Right ventricle myocardium superior (tissue), 1 donor: ENCODE data around the gene MPP2. TPM values are rescaled to one million over a fixed set of nuclear protein-coding genes. Genes with fewer than 3 reads are reported as not detected.
A peak's percentile ranks its signal among the peaks of the same experiment; 100 is the strongest.
"Not testable (repeated sequence)": the region's sequence is repeated elsewhere in the genome, so short reads cannot be mapped to it uniquely, and the experiment has no call there.

ENCODE experiments used
- ATAC-seq: fragments of 200-7000 bp; cut with Tn5 transposase; one replicate; pipeline ENCODE4 v1.9.1; 2020; ENCODE audit warnings: mild to moderate bottlenecking; ENCODE audit not compliant: poor library complexity
- DNase-seq: peaks from one replicate; pipeline ENCODE4 v3.0.0-alpha.2; 2020
- intact Hi-C: fragments of 100-400 bp; cut with DNase I; formaldehyde crosslinking; loops from one replicate; pipeline ENCODE4 v1.11.2; 2022
- total RNA-seq: library from RNA; stranded (reverse); fragmentation: NEBNext Ultra II Directional; extraction: Animal tissue kit (Norgen Biotek cat#: 25700); gene quantifications from one replicate; pipeline ENCODE4 v1.2.1, GENCODE V29; 2021
- donor health status: DM: no; HTN: yes; CAD: no; lungs with severe emphysema.

The MPP2 gene
- total RNA-seq, 1 donor from 2014 or later, result 17.1 TPM

DNA sequence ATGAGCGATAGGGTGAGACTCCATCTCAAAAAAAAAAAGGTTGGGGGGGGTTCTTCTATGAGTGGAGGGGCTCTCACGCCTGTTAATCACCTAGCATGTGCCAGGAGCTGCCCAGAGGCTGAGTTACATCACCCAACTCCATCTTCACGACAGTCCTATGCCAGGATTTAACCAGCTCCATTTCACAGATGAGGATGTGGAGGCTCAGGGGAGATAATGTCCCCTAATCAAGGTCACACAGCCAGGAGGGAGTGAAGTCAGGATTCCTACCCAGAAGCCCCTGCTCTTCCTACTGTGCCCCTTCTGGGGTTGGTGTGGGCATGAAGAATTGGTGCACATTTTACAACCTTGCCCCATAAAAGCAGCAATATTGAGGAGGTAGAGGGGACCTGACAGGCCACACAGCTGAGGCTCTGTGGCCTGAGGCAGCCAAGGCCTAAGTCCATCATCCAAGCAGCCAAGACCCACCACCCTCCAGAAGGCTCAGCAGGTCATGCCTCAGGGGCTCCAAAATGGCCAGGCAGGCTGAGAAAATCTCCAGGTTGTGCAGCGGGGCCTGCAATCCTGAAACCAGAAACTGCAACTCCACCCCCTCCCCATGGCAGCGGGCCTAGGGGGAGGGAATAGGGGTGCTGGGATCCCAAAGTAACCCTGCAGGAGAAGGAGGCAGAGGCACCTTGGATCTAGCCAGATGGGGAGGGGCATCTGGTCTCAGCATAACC is 28.0 kb upstream of the MPP2 start:
- ATAC-seq (no peak), DNase-seq (no peak)
- intact Hi-C loops, result no loop called here

DNA sequence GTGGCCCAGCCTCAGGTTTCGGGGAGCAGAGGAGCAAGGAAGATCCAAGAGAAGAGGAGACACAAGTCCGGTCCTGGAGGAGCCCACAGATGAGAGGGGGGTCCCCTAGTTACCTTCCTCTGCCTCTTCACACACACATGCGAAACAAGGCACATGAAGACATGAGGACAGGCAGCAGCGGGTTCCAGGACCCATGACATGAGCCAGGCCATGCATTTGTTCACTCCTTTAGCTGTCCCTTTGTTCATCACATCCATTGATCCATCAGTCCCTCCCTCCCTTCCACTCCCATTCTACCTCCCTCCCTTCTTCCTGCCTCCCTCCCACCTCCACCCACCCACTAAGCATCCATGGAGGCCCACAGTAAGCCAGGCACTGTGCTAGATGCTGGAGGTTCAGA is 25.6 kb upstream of the MPP2 start:
- DNase-seq (no peak), ATAC-seq (no peak)
- intact Hi-C loops, result no loop called here

DNA sequence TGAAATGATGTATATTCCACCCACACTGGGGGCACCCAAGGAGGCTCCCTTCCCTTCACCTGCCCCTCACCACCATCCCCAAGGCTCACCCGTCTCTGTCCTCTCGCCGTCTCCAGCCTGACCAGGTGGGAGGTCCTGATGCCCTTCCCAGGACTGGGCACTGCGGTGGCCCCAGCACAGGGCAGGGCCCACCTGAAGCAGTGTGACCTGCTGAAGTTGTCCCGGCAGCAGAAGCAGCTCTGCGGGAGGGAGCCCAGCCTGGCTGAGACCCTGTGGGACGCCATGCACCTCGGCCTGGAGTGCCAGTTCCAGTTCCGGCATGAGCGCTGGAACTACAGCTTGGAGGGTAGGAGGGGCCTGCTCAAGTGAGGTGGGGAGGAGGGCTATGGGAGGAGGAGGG is 25.0 kb upstream of the MPP2 start:
- DNase-seq (no peak), ATAC-seq (no peak)
- intact Hi-C loops, result no loop called here

GRCh38 chr17:43931062-43931571 is 23.8 kb upstream of the MPP2 start:
- intact Hi-C loops, result no loop called here
- ATAC-seq (peak; percentile 12), DNase-seq (no peak)

- ATAC-seq (no peak), DNase-seq (no peak)
- intact Hi-C loops, result no loop called here
These were observed 21.3 kb upstream of the MPP2 start for GRCh38 chr17:43928609-43929008.

GRCh38 chr17:43927929-43928328 is 20.6 kb upstream of the MPP2 start:
- ATAC-seq, DNase-seq, intact Hi-C loops: not testable (repeated sequence)

- intact Hi-C loops, result no loop called here
- DNase-seq (peak; percentile 47), ATAC-seq (peak; percentile 72)
These were observed 19.9 kb upstream of the MPP2 start for GRCh38 chr17:43927060-43927864.

GRCh38 chr17:43924558-43924957 is 17.2 kb upstream of the MPP2 start:
- no peak for ATAC-seq
- DNase-seq, result no peak
- intact Hi-C loops, result no loop called here

DNA sequence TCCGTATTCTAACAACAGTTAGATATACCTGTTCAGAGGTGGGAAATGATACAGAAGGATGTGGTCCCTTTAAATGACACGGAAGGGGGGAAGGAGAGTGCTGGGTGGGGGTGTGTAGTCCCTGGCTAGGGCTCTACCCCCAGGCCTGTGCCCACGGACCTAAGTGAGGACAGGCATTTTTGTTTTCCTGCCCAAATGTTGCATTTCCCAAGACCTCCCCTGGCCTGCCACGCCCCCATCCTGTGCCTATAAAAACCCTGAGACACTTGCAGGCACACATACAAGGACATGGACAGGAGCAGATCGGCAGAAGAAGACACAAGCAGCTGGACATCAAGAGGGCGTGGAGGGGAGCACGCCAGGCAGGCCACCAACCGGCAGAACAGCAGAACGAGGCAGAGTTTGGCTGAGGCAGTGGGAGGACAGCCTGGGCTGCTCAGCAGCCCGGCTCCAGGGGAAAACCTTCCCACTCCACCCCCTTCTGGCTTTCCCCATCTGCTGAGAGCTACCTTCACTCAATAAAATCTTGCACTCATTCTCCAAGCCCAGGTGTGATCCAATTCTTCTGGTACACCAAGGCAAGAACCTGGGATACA is 13.3 kb upstream of the MPP2 start:
- DNase-seq, result no peak
- intact Hi-C loops, result no loop called here

GRCh38 chr17:43918026-43918389 is 10.7 kb upstream of the MPP2 start:
- ATAC-seq (no peak), DNase-seq (no peak)
- intact Hi-C loops, result no loop called here

More for the DNA sequence above, 13.3 kb upstream of the MPP2 start:
- no peak for ATAC-seq

- intact Hi-C loops, result no loop called here
- ATAC-seq (peak; percentile 77), DNase-seq (peak; percentile 67)
These were observed 10.2 kb upstream of the MPP2 start for GRCh38 chr17:43917348-43918025.

GRCh38 chr17:43917016-43917347 is 9.6 kb upstream of the MPP2 start:
- DNase-seq (no peak), ATAC-seq (no peak)
- intact Hi-C loops, result no loop called here

DNA sequence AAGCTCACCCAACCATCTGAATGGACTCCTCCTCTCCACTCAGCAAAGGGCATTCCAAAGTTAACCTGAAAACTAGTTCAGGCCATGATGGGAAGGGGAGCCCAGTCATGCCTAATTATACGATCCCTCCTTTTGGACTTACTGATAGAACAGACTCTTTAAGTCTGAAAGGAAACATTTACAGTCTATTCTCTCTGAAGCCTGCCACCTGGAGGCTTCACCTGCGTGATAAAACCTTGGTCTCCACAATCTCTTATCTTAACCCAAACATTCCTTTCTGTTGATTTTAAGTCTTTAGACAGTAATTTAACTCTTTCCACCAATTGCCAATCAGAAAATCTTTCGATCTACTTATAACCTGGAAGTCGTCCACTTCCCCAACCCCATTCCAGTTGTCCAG is 9.0 kb upstream of the MPP2 start:
- ATAC-seq (no peak), DNase-seq (no peak)
- intact Hi-C loops, result no loop called here

GRCh38 chr17:43915559-43915958 is 8.2 kb upstream of the MPP2 start:
- ATAC-seq (no peak), DNase-seq (no peak)
- intact Hi-C loops, result no loop called here

DNA sequence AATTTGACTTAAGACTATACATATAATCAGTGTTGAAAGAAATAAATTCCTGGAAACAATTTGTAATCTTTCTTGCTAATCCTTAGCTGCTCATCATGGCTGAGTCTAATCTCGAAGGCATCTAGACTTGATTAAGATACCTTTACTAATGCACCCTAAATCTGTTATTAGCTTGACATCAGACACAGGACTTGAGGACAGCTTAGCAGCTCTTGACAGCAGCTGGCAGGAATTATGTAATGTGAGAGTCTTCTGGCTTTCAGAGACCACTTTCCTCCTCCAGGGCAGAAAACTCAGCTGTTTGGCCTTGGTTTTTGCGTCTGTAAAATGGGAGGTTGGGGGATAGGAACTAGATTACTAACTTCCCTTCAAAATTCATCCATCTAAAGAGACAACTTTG is 7.1 kb upstream of the MPP2 start:
- no peak for DNase-seq
- no peak for ATAC-seq
- intact Hi-C loops, result no loop called here

GRCh38 chr17:43913584-43913983 is 6.2 kb upstream of the MPP2 start:
- DNase-seq (no peak), ATAC-seq (no peak)
- intact Hi-C loops, result no loop called here

- no peak for ATAC-seq
- intact Hi-C loops, result no loop called here
- no peak for DNase-seq
These were observed 5.4 kb upstream of the MPP2 start for GRCh38 chr17:43912635-43913304.

DNA sequence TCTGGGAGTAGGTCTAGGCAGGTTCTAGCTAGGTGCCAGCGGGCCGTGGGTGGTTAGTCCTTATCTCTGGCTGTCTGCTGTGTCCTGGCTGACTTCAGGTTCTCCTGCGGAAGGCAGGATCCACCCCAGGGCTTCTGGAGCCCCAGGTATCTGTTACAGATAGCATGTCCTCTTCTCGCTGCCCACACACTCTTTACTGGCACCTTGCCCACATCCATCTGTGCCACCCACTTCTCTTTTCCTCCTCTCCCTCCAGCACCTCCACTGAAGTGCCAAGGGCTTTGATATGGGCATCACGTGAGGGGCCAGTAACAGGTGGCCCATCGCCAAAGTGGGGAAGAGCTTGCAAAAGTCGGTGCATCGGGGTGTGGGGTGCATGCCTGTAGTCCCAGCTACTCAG is 4.6 kb upstream of the MPP2 start:
- ATAC-seq, result peak; percentile 63
- peak; percentile 71 for DNase-seq

More for the DNA sequence above, 4.6 kb upstream of the MPP2 start:
- intact Hi-C loops, result no loop called here
